GM23338 (cell line): ENCODE measurements around the gene SCYGR6.

Experiments
- CREB1 ChIP-seq: fragments of 250-450 bp; sonication (Bioruptor Pico); IDR thresholded peaks from 2 replicates; pipeline ENCODE4 v1.5.0; 2020; ENCODE audit warnings: low read depth, mild to moderate bottlenecking, moderate library complexity
- CTCF ChIP-seq, 2 experiments: fragments of 200-600 bp in 1 of 2; sonication (generic) in 1 of 2; conservative IDR thresholded peaks; 2 replicates each; pipeline versions ENCODE4 v1.5.1 to v1.6.1; 2016 to 2017; ENCODE audit warnings: antibody characterized with exemption in 2 of 2, low read depth in 2 of 2, mild to moderate bottlenecking in 2 of 2, moderate library complexity in 1 of 2
- EZH2 ChIP-seq: fragments of 200-600 bp; sonication (generic); IDR thresholded peaks from one replicate; pipeline ENCODE4 v1.8.0; 2017; ENCODE audit warnings: antibody characterized with exemption, mild to moderate bottlenecking, low read depth; ENCODE audit not compliant: unreplicated experiment
- NANOG ChIP-seq: IDR thresholded peaks from 2 replicates; pipeline ENCODE4 v1.6.1; 2016; ENCODE audit warnings: antibody characterized with exemption, borderline replicate concordance
- POLR2AphosphoS5 ChIP-seq: IDR thresholded peaks from 2 replicates; pipeline ENCODE4 v1.6.1; 2016; ENCODE audit warnings: antibody characterized with exemption, low read depth
- REST ChIP-seq: IDR thresholded peaks from one replicate; pipeline ENCODE4 v1.6.1; 2018; ENCODE audit warnings: antibody characterized with exemption; ENCODE audit not compliant: unreplicated experiment

- TF ChIP-seq CTCF (conservative IDR thresholded peaks at IDR 0.05; ENCODE audit: low read depth in 2 of 2): peak; percentile 91 to 96
- TF ChIP-seq CREB1: no peak
- TF ChIP-seq EZH2: no peak
- no peak for TF ChIP-seq REST
- no peak for TF ChIP-seq POLR2AphosphoS5
- TF ChIP-seq NANOG: no peak
Measured at GRCh38 chr2:227748079-227748478, 23.5 kb upstream of the SCYGR6 start.
